ENCODE measurements around the gene RAPGEFL1.
"Not testable (repeated sequence)": the region's sequence is repeated elsewhere in the genome, so short reads cannot be mapped to it uniquely, and the experiment has no call there.

Gene RAPGEFL1

GRCh38 chr17:40177275-40177874, at the start of gene RAPGEFL1:
Gene RAPGEFL1 (plus strand): TSS chr17:40177470. CDS start chr17:40177862, 392 bp downstream.
- DNase-seq: peak; percentile 16

GRCh38 chr17:40129498-40129897, 47.8 kb upstream of the RAPGEFL1 start:
- DNase-seq: no peak

GRCh38 chr17:40130352-40131042, 46.8 kb upstream of the RAPGEFL1 start:
- no peak for DNase-seq

- DNase-seq: no peak
Measured at GRCh38 chr17:40134184-40134583, 43.1 kb upstream of the RAPGEFL1 start.

GRCh38 chr17:40135817-40136216, 41.5 kb upstream of the RAPGEFL1 start:
- no peak for DNase-seq

GRCh38 chr17:40139566-40140058, 37.7 kb upstream of the RAPGEFL1 start:
- no peak for DNase-seq

- DNase-seq: not testable (repeated sequence)
Measured at GRCh38 chr17:40143166-40143565, 34.1 kb upstream of the RAPGEFL1 start.

GRCh38 chr17:40145476-40145875, 31.8 kb upstream of the RAPGEFL1 start:
- DNase-seq: no peak

- DNase-seq: no peak
Measured at GRCh38 chr17:40148527-40148926, 28.7 kb upstream of the RAPGEFL1 start.

- no peak for DNase-seq
Measured at GRCh38 chr17:40150276-40150675, 27.0 kb upstream of the RAPGEFL1 start.

GRCh38 chr17:40151414-40151963, 25.8 kb upstream of the RAPGEFL1 start:
- DNase-seq: no peak

GRCh38 chr17:40153603-40154236, 23.6 kb upstream of the RAPGEFL1 start:
- DNase-seq: no peak

GRCh38 chr17:40157973-40158372, 19.3 kb upstream of the RAPGEFL1 start:
- no peak for DNase-seq

- DNase-seq: no peak
Measured at GRCh38 chr17:40158438-40159013, 18.7 kb upstream of the RAPGEFL1 start.

- no peak for DNase-seq
Measured at GRCh38 chr17:40159456-40159855, 17.8 kb upstream of the RAPGEFL1 start.

- DNase-seq: no peak
Measured at GRCh38 chr17:40167685-40168261, 9.5 kb upstream of the RAPGEFL1 start.

- DNase-seq: peak; percentile 66
Measured at GRCh38 chr17:40168262-40168832, 8.9 kb upstream of the RAPGEFL1 start.

- DNase-seq: no peak
Measured at GRCh38 chr17:40170325-40170724, 6.9 kb upstream of the RAPGEFL1 start.

- DNase-seq: no peak
Measured at GRCh38 chr17:40171750-40172149, 5.5 kb upstream of the RAPGEFL1 start.

GRCh38 chr17:40173091-40173777, 4.0 kb upstream of the RAPGEFL1 start:
- no peak for DNase-seq

GRCh38 chr17:40173778-40174135, 3.5 kb upstream of the RAPGEFL1 start:
- DNase-seq: no peak

- DNase-seq: no peak
Measured at GRCh38 chr17:40174514-40174913, 2.8 kb upstream of the RAPGEFL1 start.

All from NCI-H1694 treated with DMSO at 0.1 percent for 48 hours (cell line).